K562 (cell line): ENCODE measurements around the gene MFSD6. TPM values are rescaled to one million over a fixed set of nuclear protein-coding genes. Genes with fewer than 3 reads are reported as not detected.

Experiments used
- ATAC-seq: fragments of 200-7000 bp; cut with Tn5 transposase; 3 replicates; pipeline ENCODE4 v1.9.1; 2020; ENCODE audit warnings: moderate library complexity
- BruUV-seq: library from RNA; stranded (reverse); fragments of 400-500 nt; replicated peaks from 2 replicates; lab custom pipeline; 2021; lab: Mats Ljungman, UMichigan
- CTCF ChIA-PET: fragments of 300-600 bp; formaldehyde crosslinking; extraction: SDS; loops from one replicate; lab custom pipeline; 2021; ENCODE audit warnings: low intra/inter-chr PET ratio; lab: Yijun Ruan, JAX
- POLR2A ChIA-PET: fragments of 300-600, 350-650 bp; sonication (Branson Sonifier 250); formaldehyde crosslinking; extraction: SDS; loops from one replicate; lab custom pipeline; 2021; ENCODE audit warnings: antibody characterized with exemption, inconsistent platforms; lab: Yijun Ruan, JAX
- DNase-seq, 4 experiments: peaks; one replicate each; pipeline versions ENCODE4 v3.0.0 to v3.0.0-alpha.2; 2011 to 2018; ENCODE audit warnings: low spot score in 3 of 4, mixed read lengths in 3 of 4; ENCODE audit errors: extremely low read depth in 1 of 4
- FAIRE-seq: peaks from 2 replicates; lab custom pipeline; 2011; peaks lifted over from hg19 to GRCh38; lab: Jason Lieb, UNC
- H2AFZ ChIP-seq: 2 replicates; pipeline ENCODE4 v1.6.0; 2011; ENCODE audit warnings: low read depth, low read length, control low read depth, inconsistent platforms
- H3K27ac ChIP-seq: fragments of 200-600 bp; 3 replicates; pipeline ENCODE4 v1.8.0; 2011; ENCODE audit warnings: low read depth, mild to moderate bottlenecking, control low read depth, inconsistent platforms, low read length, moderate library complexity, mixed read lengths; ENCODE audit errors: extremely low read depth
- H3K27me3 ChIP-seq, 2 experiments: fragments of 300-600 bp in 1 of 2; 2 replicates in 1 of 2; 3 replicates in 1 of 2; pipeline versions ENCODE4 v1.6.0 to v1.8.0; 2011; ENCODE audit warnings: inconsistent platforms in 2 of 2, low read length in 2 of 2, mild to moderate bottlenecking in 1 of 2, mixed read lengths in 1 of 2, moderate library complexity in 1 of 2; ENCODE audit not compliant: control insufficient read depth in 2 of 2, insufficient read depth in 2 of 2
- H3K36me3 ChIP-seq: fragments of 300-600 bp; 3 replicates; pipeline ENCODE4 v1.8.0; 2011; ENCODE audit warnings: mild to moderate bottlenecking, low read length, inconsistent platforms; ENCODE audit not compliant: control insufficient read depth, insufficient read depth
- H3K4me1 ChIP-seq, 2 experiments: fragments of 200-600 bp in 1 of 2; replicated peaks in 1 of 2; 2 replicates in 1 of 2; 3 replicates in 1 of 2; pipeline versions ENCODE4 v1.5.1 to v1.8.0; 2011; ENCODE audit warnings: inconsistent platforms in 2 of 2, low read length in 2 of 2, mild to moderate bottlenecking in 1 of 2, mixed read lengths in 1 of 2, moderate library complexity in 1 of 2; ENCODE audit not compliant: control insufficient read depth in 2 of 2, insufficient read depth in 2 of 2
- H3K4me2 ChIP-seq: 2 replicates; pipeline ENCODE4 v1.6.1; 2011; ENCODE audit warnings: low read length, control low read depth, inconsistent platforms, mixed read lengths; ENCODE audit not compliant: insufficient read depth
- H3K4me3 ChIP-seq: fragments of 200-600 bp; sonication (generic), shearing (Covaris generic); 2 replicates; pipeline ENCODE4 v1.5.1; 2016; ENCODE audit warnings: control low read depth, inconsistent platforms
- H3K79me2 ChIP-seq: fragments of 200-600 bp; 3 replicates; pipeline ENCODE4 v1.8.0; 2011; ENCODE audit warnings: low read length, inconsistent platforms; ENCODE audit not compliant: control insufficient read depth, insufficient read depth
- H3K9ac ChIP-seq, 2 experiments: 2 replicates each; pipeline versions ENCODE4 v1.6.0 to v1.6.1; 2011; ENCODE audit warnings: low read depth in 2 of 2, low read length in 2 of 2, control low read depth in 1 of 2, inconsistent platforms in 1 of 2, mild to moderate bottlenecking in 1 of 2, mixed read lengths in 1 of 2; ENCODE audit not compliant: insufficient read depth in 1 of 2
- H3K9me1 ChIP-seq: one replicate; pipeline ENCODE4 v1.6.0; 2011; ENCODE audit warnings: inconsistent platforms, mild to moderate bottlenecking, low read length, moderate library complexity; ENCODE audit not compliant: control insufficient read depth, insufficient read depth
- H3K9me3 ChIP-seq: replicated peaks from 2 replicates; pipeline ENCODE4 v1.5.1; 2011; ENCODE audit warnings: low read depth, low read length, inconsistent platforms; ENCODE audit not compliant: control insufficient read depth, insufficient read depth
- H4K20me1 ChIP-seq: replicated peaks from 2 replicates; pipeline ENCODE4 v1.6.1; 2011; ENCODE audit warnings: low read length, inconsistent platforms, mixed read lengths; ENCODE audit not compliant: control insufficient read depth, insufficient read depth
- CBFA2T2 ChIP-seq: fragments of 450-650 bp; conservative IDR thresholded peaks from 2 replicates; pipeline ENCODE4 v1.6.1; 2017; ENCODE audit warnings: mild to moderate bottlenecking
- DPF2 ChIP-seq: fragments of 450-650 bp; IDR thresholded peaks from 2 replicates; pipeline ENCODE4 v1.6.1; 2016
- FOXA3 ChIP-seq, 2 experiments: fragments of 450-650 bp in 1 of 2; sonication (generic) in 1 of 2; formaldehyde crosslinking; IDR thresholded peaks in 1 of 2; conservative IDR thresholded peaks in 1 of 2; 2 replicates each; pipeline versions ENCODE4 v1.4.0 to v1.8.0; 2020 to 2022; ENCODE audit warnings: mild to moderate bottlenecking in 2 of 2, missing genetic modification reagents in 1 of 2
- L3MBTL2 ChIP-seq: fragments of 450-650 bp; IDR thresholded peaks from 2 replicates; pipeline ENCODE4 v1.6.1; 2016; ENCODE audit warnings: mild to moderate bottlenecking, moderate library complexity
- MTA2 ChIP-seq: fragments of 450-650 bp; IDR thresholded peaks from 2 replicates; pipeline ENCODE4 v1.6.1; 2016; ENCODE audit warnings: low read depth
- NCOR1 ChIP-seq: fragments of 450-650 bp; IDR thresholded peaks from 2 replicates; pipeline ENCODE4 v1.6.1; 2016; ENCODE audit warnings: mild to moderate bottlenecking, moderate library complexity
- NR2C1 ChIP-seq, 2 experiments: fragments of 450-650 bp; IDR thresholded peaks; 2 replicates each; pipeline ENCODE4 v1.6.1; 2017; ENCODE audit warnings: mild to moderate bottlenecking in 2 of 2, antibody characterized with exemption in 1 of 2, inconsistent platforms in 1 of 2, missing compliant biosample characterization in 1 of 2, missing genetic modification characterization in 1 of 2
- PML ChIP-seq: IDR thresholded peaks from 2 replicates; pipeline ENCODE4 v1.6.1; 2012; ENCODE audit warnings: low read length, inconsistent platforms
- SOX6 ChIP-seq: fragments of 450-650 bp; IDR thresholded peaks from 2 replicates; pipeline ENCODE4 v1.6.1; 2014; ENCODE audit warnings: mild to moderate bottlenecking
- TBL1XR1 ChIP-seq, 2 experiments: IDR thresholded peaks; 2 replicates each; pipeline ENCODE4 v1.6.1; 2012; ENCODE audit warnings: improper control_type of control experiment in 2 of 2, low read length in 2 of 2, mild to moderate bottlenecking in 1 of 2
- ZFP36 ChIP-seq: fragments of 150-350 bp; IDR thresholded peaks from 2 replicates; pipeline ENCODE4 v1.6.1; 2018; ENCODE audit warnings: low read length, low read depth; ENCODE audit not compliant: partially characterized antibody
- WGBS: fragments of 100-300 bp; shearing (Covaris generic); methylation state at CpG from one replicate; pipeline ENCODE4 v1.1.6; 2016; ENCODE audit warnings: low coverage, mixed read lengths; ENCODE audit not compliant: insufficient coverage; ENCODE audit errors: missing lambda C conversion rate; 5-methylcytosine and 5-hydroxymethylcytosine counted together
- in situ Hi-C: fragments of 300-500 bp; cut with MboI; formaldehyde crosslinking; loops from 4 replicates; pipeline ENCODE4 v1.15.0; 2018; ENCODE audit warnings: inconsistent platforms, mixed read lengths
- intact Hi-C: fragments of 100-400 bp; cut with micrococcal nuclease; formaldehyde crosslinking; loops from 2 replicates; pipeline ENCODE4 v1.14.2; 2022
- polyA plus RNA-seq, 8 experiments: library from polyadenylated mRNA; depleted of rRNA in 4 of 8; stranded (reverse) in 5 of 8; unstranded in 3 of 8; fragments of >200 nt; fragmentation: Nextera tagmentation in 2 of 8; fragmentation: Illumina TruSeq in 1 of 8; extraction: Ambion mirVana in 2 of 8; extraction: Trizol in 1 of 8; gene quantifications; 2 replicates each; pipeline versions ENCODE4 v1.2.1 to v1.2.3, GENCODE V29; 2011 to 2014; ENCODE audit warnings: inconsistent platforms in 1 of 8, missing spikeins in 1 of 8
- total RNA-seq, 7 experiments: library from RNA; depleted of rRNA in 6 of 7; stranded (reverse); fragments of >200 nt in 6 of 7; fragmentation: Illumina TruSeq in 2 of 7; extraction: Trizol in 2 of 7; gene quantifications; 2 replicates each; pipeline versions ENCODE4 v1.2.1 to v1.2.3, GENCODE V29; 2011 to 2021; ENCODE audit warnings: low replicate concordance in 1 of 7
- TF ChIP-seq, protein P1 (sequence below), 2 experiments: fragments of 450-650 bp; formaldehyde crosslinking in 1 of 2; IDR thresholded peaks; 2 replicates each; pipeline versions ENCODE4 v1.4.0 to v1.6.1; 2014 to 2020; ENCODE audit warnings: mild to moderate bottlenecking in 2 of 2, borderline replicate concordance in 1 of 2, low read depth in 1 of 2

MFSD6 gene
- total and polyA plus RNA-seq, 9 of the 15 experiments (the other 6 are each of a cell fraction or from before 2014, with no cell fraction given): 1.1 to 7.9 (median 4.4) TPM

DNA sequence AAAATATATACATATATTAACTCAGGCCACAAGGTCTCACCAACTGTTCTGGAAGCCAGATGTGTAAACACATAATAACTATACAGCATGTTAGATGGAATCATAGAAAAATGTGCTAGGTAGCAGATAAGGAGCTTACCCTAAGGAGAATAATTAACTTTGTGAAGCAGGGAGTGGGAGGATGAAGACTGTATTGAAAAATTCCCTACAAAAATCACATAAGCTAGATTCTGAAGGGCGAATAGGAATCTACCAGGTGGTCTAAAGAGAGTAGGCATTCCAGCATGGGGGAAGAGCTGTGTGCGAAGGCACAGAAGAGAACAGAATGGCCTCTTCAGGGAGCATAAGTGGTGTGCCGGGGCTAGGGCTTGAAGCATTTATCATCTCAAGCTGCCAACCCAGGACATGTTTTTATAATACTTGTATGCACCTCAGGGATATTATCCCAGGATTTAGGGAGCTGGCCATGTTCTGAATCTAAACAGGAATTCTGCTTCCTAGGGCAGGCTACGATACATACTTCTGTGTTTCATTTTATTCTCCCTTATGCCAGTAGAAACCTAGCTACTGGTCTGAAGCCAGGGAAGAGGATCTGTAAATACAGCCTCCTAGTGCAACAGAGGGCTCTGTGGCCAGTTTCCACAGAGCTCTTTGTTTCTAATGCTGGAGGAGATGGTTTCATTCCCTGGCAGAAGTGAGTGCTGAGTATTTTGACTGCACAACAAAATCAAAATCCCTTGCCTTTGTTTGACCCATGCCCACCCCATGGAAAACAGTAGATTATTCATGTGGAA is 69.7 kb downstream of the MFSD6 start:
- CTCF ChIA-PET: no interaction called here
- no peaks in the 10 kb centered on the region for H3K36me3 ChIP-seq
- WGBS: 50% methylated on average over 4 of the region's 4 CpGs
- ATAC-seq (peak; percentile 85), DNase-seq (peak in 3 of 4 experiments; percentile 14 to 33 (median 26)), FAIRE-seq (peak; percentile 56)
- H3K27me3 ChIP-seq: no peaks in the 10 kb centered on the region
- intact Hi-C loops (no loop called here), in situ Hi-C loops (no loop called here)
- 0 out of 3 replicates have a peak overlapping the region, but pooled peaks have one; percentile 1 for H3K27ac ChIP-seq
- no TSS peak for BruUV-seq
- H2AFZ ChIP-seq: peak overlapping the region; percentile 50; the same call in 1 of the 2 replicates
- no peaks in the 10 kb centered on the region for H3K79me2 ChIP-seq
- H3K9me3 ChIP-seq: no peaks in the 10 kb centered on the region
- H3K4me3 ChIP-seq: no peak overlapping the region
- POLR2A ChIA-PET: interaction anchor here (0.6 to 1.4 kb wide), 7 partner anchors 11 to 136 kb away, joined by 3 to 7 read pairs (median 3); no protein-coding TSS in a partner anchor
- H4K20me1 ChIP-seq: no peaks in the 10 kb centered on the region
- H3K4me1 ChIP-seq: peaks cover 2 to 6% of the 10 kb centered on the region in 2 experiments; a peak in 2 of 5 replicates
- H3K9me1 ChIP-seq: no peaks in the 10 kb centered on the region
- H3K4me2 ChIP-seq: no peak overlapping the region; the same call in 1 of the 2 replicates
- H3K9ac ChIP-seq: peak overlapping the region in 1 of 2 experiments; percentile 32; a peak in 2 of 4 replicates
- peak; percentile 86; the same call in 1 of the 2 replicates for TF ChIP-seq PML
- peak in 1 of 2 experiments; percentile 50; a peak in 1 of 4 replicates for TF ChIP-seq TBL1XR1 (IDR thresholded peaks at IDR 0.05; ENCODE audit: low read length in 2 of 2)
- 0 out of 2 replicates have a peak, but pooled peaks have one; percentile 12 for TF ChIP-seq L3MBTL2
- peak; percentile 94 to 96 for TF ChIP-seq FOXA3 (CRISPR knock-in tag; conservative IDR thresholded peaks at IDR 0.05 in 1 of 2, IDR thresholded peaks at IDR 0.05 in 1 of 2)
- TF ChIP-seq NCOR1: peak; percentile 66
- TF ChIP-seq, protein P1, sequence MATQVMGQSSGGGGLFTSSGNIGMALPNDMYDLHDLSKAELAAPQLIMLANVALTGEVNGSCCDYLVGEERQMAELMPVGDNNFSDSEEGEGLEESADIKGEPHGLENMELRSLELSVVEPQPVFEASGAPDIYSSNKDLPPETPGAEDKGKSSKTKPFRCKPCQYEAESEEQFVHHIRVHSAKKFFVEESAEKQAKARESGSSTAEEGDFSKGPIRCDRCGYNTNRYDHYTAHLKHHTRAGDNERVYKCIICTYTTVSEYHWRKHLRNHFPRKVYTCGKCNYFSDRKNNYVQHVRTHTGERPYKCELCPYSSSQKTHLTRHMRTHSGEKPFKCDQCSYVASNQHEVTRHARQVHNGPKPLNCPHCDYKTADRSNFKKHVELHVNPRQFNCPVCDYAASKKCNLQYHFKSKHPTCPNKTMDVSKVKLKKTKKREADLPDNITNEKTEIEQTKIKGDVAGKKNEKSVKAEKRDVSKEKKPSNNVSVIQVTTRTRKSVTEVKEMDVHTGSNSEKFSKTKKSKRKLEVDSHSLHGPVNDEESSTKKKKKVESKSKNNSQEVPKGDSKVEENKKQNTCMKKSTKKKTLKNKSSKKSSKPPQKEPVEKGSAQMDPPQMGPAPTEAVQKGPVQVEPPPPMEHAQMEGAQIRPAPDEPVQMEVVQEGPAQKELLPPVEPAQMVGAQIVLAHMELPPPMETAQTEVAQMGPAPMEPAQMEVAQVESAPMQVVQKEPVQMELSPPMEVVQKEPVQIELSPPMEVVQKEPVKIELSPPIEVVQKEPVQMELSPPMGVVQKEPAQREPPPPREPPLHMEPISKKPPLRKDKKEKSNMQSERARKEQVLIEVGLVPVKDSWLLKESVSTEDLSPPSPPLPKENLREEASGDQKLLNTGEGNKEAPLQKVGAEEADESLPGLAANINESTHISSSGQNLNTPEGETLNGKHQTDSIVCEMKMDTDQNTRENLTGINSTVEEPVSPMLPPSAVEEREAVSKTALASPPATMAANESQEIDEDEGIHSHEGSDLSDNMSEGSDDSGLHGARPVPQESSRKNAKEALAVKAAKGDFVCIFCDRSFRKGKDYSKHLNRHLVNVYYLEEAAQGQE (IDR thresholded peaks at IDR 0.05; ENCODE audit: borderline replicate concordance): peak; percentile 4; the same call in 1 of the 2 replicates
- TF ChIP-seq, protein P1 (CRISPR knock-in tag; IDR thresholded peaks at IDR 0.05; ENCODE audit: low read depth): no peak
- TF ChIP-seq ZFP36: no peak
- peak; percentile 72 for TF ChIP-seq DPF2
- TF ChIP-seq NR2C1 (IDR thresholded peaks at IDR 0.05): no peak
- no peak for TF ChIP-seq NR2C1 (tag; IDR thresholded peaks at IDR 0.05)
- TF ChIP-seq CBFA2T2: peak; percentile 70
- peak; percentile 78 for TF ChIP-seq MTA2
- TF ChIP-seq SOX6: peak; percentile 71
